NCI-H2227 treated with DMSO at 0.1 percent for 48 hours (cell line): Measurements from ENCODE around the gene DPYD.
A peak's percentile ranks its signal among the peaks of the same experiment; 100 is the strongest.
"Not testable (repeated sequence)": the region's sequence is repeated elsewhere in the genome, so short reads cannot be mapped to it uniquely, and the experiment has no call there.

Experiments used
- DNase-seq: peaks from one replicate; lab custom pipeline; 2025; lab: John Stamatoyannopoulos, UW

DPYD gene

GRCh38 chr1:97364086-97364485 is 556.7 kb downstream of the DPYD start:
- no peak for DNase-seq

GRCh38 chr1:97356309-97356708 is 564.5 kb downstream of the DPYD start:
- DNase-seq: no peak

GRCh38 chr1:97352936-97353382 is 567.9 kb downstream of the DPYD start:
- DNase-seq: peak; percentile 79

- no peak for DNase-seq
Measured at GRCh38 chr1:97351846-97352245, 569.0 kb downstream of the DPYD start.

- no peak for DNase-seq
Measured at GRCh38 chr1:97350662-97351061, 570.2 kb downstream of the DPYD start.

- DNase-seq: no peak
Measured at GRCh38 chr1:97350241-97350640, 570.6 kb downstream of the DPYD start.

- DNase-seq: not testable (repeated sequence)
Measured at GRCh38 chr1:97349794-97350193, 571.0 kb downstream of the DPYD start.

GRCh38 chr1:97348599-97349265 is 572.1 kb downstream of the DPYD start:
- DNase-seq: no peak

- no peak for DNase-seq
Measured at GRCh38 chr1:97340951-97341350, 579.9 kb downstream of the DPYD start.

- DNase-seq: no peak
Measured at GRCh38 chr1:97338347-97338746, 582.5 kb downstream of the DPYD start.

GRCh38 chr1:97337250-97338030 is 583.4 kb downstream of the DPYD start:
- no peak for DNase-seq

- DNase-seq: no peak
Measured at GRCh38 chr1:97334454-97334853, 586.4 kb downstream of the DPYD start.

- no peak for DNase-seq
Measured at GRCh38 chr1:97332716-97333115, 588.1 kb downstream of the DPYD start.

GRCh38 chr1:97331165-97331564 is 589.7 kb downstream of the DPYD start:
- no peak for DNase-seq

GRCh38 chr1:97314685-97315084 is 606.1 kb downstream of the DPYD start:
- DNase-seq: no peak

- DNase-seq: no peak
Measured at GRCh38 chr1:97308131-97308530, 612.7 kb downstream of the DPYD start.

GRCh38 chr1:97307568-97307967 is 613.3 kb downstream of the DPYD start:
- no peak for DNase-seq

- DNase-seq: no peak
Measured at GRCh38 chr1:97307151-97307550, 613.7 kb downstream of the DPYD start.

- DNase-seq: no peak
Measured at GRCh38 chr1:97306504-97306903, 614.3 kb downstream of the DPYD start.

GRCh38 chr1:97304366-97304765 is 616.5 kb downstream of the DPYD start:
- DNase-seq: no peak

- DNase-seq: no peak
Measured at GRCh38 chr1:97298966-97299365, 621.9 kb downstream of the DPYD start.

GRCh38 chr1:97297611-97298010 is 623.2 kb downstream of the DPYD start:
- DNase-seq: no peak

GRCh38 chr1:97281962-97282361 is 638.9 kb downstream of the DPYD start:
- no peak for DNase-seq
